CD4-positive, alpha-beta T cell (primary cell): ENCODE data around the gene NPAS3. TPM values are rescaled to one million over a fixed set of nuclear protein-coding genes. Genes with fewer than 3 reads are reported as not detected.

Source experiments
- ATAC-seq: fragments of 200-7000 bp; cut with Tn5 transposase; one replicate; pipeline ENCODE4 v1.10.0; 2022; ENCODE audit warnings: mild to moderate bottlenecking; ENCODE audit not compliant: poor library complexity
- CTCF ChIA-PET: fragments of 350-600 bp; sonication (Branson Sonifier 250); formaldehyde crosslinking; loops from one replicate; lab custom pipeline; 2021; ENCODE audit warnings: antibody characterized with exemption, inconsistent platforms; lab: Charles Lee
- POLR2A ChIA-PET: fragments of 350-600 bp; sonication (Branson Sonifier 250); formaldehyde crosslinking; loops from one replicate; lab custom pipeline; 2021; ENCODE audit warnings: antibody characterized with exemption, inconsistent platforms; lab: Charles Lee
- DNase-seq, 14 experiments: peaks; one replicate each; pipeline ENCODE4 v3.0.0-alpha.2; 2013 to 2020; ENCODE audit warnings: mixed read lengths in 2 of 14
- H3K27ac ChIP-seq, 2 donors: one replicate each; pipeline versions ENCODE4 v1.5.1 to v1.7.0; 2013; ENCODE audit warnings: low read length in 2 of 2, low read depth in 1 of 2, mild to moderate bottlenecking in 1 of 2
- H3K27me3 ChIP-seq, 2 experiments: 1 replicate in 1 of 2; 2 replicates in 1 of 2; pipeline versions ENCODE4 v1.6.1 to v1.7.0; 2013; ENCODE audit warnings: low read length in 2 of 2, control low read depth in 1 of 2, mild to moderate bottlenecking in 1 of 2, moderate library complexity in 1 of 2; ENCODE audit not compliant: insufficient read depth in 2 of 2, control insufficient read depth in 1 of 2
- H3K36me3 ChIP-seq: one replicate; pipeline ENCODE4 v1.6.1; 2013; ENCODE audit warnings: low read length, control low read depth; ENCODE audit not compliant: insufficient read depth
- H3K4me1 ChIP-seq: one replicate; pipeline ENCODE4 v1.6.1; 2013; ENCODE audit warnings: low read length, control low read depth; ENCODE audit not compliant: insufficient read depth
- H3K4me3 ChIP-seq: one replicate; pipeline ENCODE4 v1.5.1; 2013; ENCODE audit warnings: mild to moderate bottlenecking, low read length, moderate library complexity
- H3K9me3 ChIP-seq, 2 experiments: 1 replicate in 1 of 2; 2 replicates in 1 of 2; pipeline versions ENCODE4 v1.6.1 to v1.7.0; 2013; ENCODE audit warnings: low read length in 2 of 2, mild to moderate bottlenecking in 2 of 2, control low read depth in 1 of 2, moderate library complexity in 1 of 2; ENCODE audit not compliant: control insufficient read depth in 1 of 2, insufficient read depth in 1 of 2
- H3K27ac Mint-ChIP-seq: one replicate; pipeline ENCODE4 v1.8.0; 2020; ENCODE audit warnings: mixed read lengths
- H3K27me3 Mint-ChIP-seq: one replicate; pipeline ENCODE4 v1.8.0; 2021; ENCODE audit warnings: mixed read lengths
- H3K36me3 Mint-ChIP-seq: one replicate; pipeline ENCODE4 v1.8.0; 2021; ENCODE audit warnings: low read depth, mixed read lengths
- H3K4me1 Mint-ChIP-seq: one replicate; pipeline ENCODE4 v1.8.0; 2021; ENCODE audit warnings: low read depth, mixed read lengths
- H3K4me3 Mint-ChIP-seq: one replicate; pipeline ENCODE4 v1.8.0; 2020; ENCODE audit warnings: mild to moderate bottlenecking, mixed read lengths
- H3K9me3 Mint-ChIP-seq: one replicate; pipeline ENCODE4 v1.8.0; 2020; ENCODE audit warnings: mixed read lengths
- CTCF ChIP-seq: fragments of 200-600 bp; IDR thresholded peaks from one replicate; pipeline ENCODE4 v1.8.0; 2022; ENCODE audit warnings: antibody characterized with exemption, mild to moderate bottlenecking
- intact Hi-C, 2 experiments: fragments of 100-400 bp; cut with DNase I in 1 of 2; cut with micrococcal nuclease in 1 of 2; formaldehyde crosslinking; loops; one replicate each; pipeline versions ENCODE4 v1.15.1 to v1.9.0; 2023 to 2025; cut with DNase I, micrococcal nuclease
- total RNA-seq, 174 experiments: library from RNA in 2 of 174; stranded (reverse) in 2 of 174; gene quantifications; one replicate each; pipeline ENCODE4 v1.2.3 and lab custom pipeline; 2021 to 2026

The NPAS3 gene
- total RNA-seq, 2 experiments from 2014 or later, result not detected

DNA sequence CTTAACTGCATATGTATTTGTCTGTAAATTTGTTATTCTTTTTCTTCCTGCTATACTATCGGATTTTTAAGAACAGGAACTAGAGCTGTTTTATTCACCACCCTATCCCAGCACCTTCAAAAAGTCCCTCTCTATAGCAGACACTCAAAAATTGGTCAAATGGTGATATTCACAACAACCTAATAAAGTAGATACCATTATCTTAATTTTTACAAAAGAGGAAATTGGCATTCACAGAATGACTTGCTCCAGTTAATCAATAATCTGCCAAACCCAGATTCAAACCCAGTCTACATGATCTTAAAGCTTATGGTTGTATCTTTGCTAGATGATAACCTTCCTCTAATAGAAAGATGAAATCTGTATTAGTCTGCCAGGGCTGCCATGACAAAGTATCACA lies 585.6 kb downstream of the NPAS3 start:
- no peak overlapping the region for H3K4me3 Mint-ChIP-seq
- ATAC-seq, result no peak

GRCh38 chr14:33525626-33526025 lies 586.9 kb downstream of the NPAS3 start:
- DNase-seq (no peak), ATAC-seq (no peak)
- no peak for TF ChIP-seq CTCF
- H3K36me3 ChIP-seq, result no peaks in the 10 kb centered on the region
- H3K27me3 Mint-ChIP-seq, result peaks cover 5% of the 10 kb centered on the region
- H3K36me3 Mint-ChIP-seq, result no peaks in the 10 kb centered on the region
- H3K9me3 Mint-ChIP-seq, result no peaks in the 10 kb centered on the region
- no peak overlapping the region for H3K27ac Mint-ChIP-seq
- intact Hi-C loops, result no loop called here
- no peaks in the 10 kb centered on the region for H3K9me3 ChIP-seq
- ChIA-PET CTCF (no interaction called here), POLR2A (no interaction called here)
- no peaks in the 10 kb centered on the region for H3K4me1 ChIP-seq
- H3K4me3 ChIP-seq, result no peak overlapping the region
- H3K27ac ChIP-seq, result no peak overlapping the region
- H3K4me3 Mint-ChIP-seq, result no peak overlapping the region
- H3K27me3 ChIP-seq, result no peaks in the 10 kb centered on the region
- no peaks in the 10 kb centered on the region for H3K4me1 Mint-ChIP-seq

More for the DNA sequence above, 585.6 kb downstream of the NPAS3 start:
- no peak for TF ChIP-seq CTCF
- Mint-ChIP-seq H3K36me3 (no peaks in the 10 kb centered on the region), H3K9me3 (no peaks in the 10 kb centered on the region), H3K4me1 (no peaks in the 10 kb centered on the region), H3K27ac (no peak overlapping the region), H3K27me3 (peaks cover 5% of the 10 kb centered on the region)
- no peaks in the 10 kb centered on the region for H3K36me3 ChIP-seq
- no peaks in the 10 kb centered on the region for H3K9me3 ChIP-seq
- ChIA-PET POLR2A (no interaction called here), CTCF (no interaction called here)
- H3K4me3 ChIP-seq, result no peak overlapping the region
- peaks cover 0 to 4% of the 10 kb centered on the region in 2 experiments for H3K27me3 ChIP-seq
- no peak overlapping the region for H3K27ac ChIP-seq
- no peaks in the 10 kb centered on the region for H3K4me1 ChIP-seq
- no peak for DNase-seq
- intact Hi-C loops, result no loop called here

DNA sequence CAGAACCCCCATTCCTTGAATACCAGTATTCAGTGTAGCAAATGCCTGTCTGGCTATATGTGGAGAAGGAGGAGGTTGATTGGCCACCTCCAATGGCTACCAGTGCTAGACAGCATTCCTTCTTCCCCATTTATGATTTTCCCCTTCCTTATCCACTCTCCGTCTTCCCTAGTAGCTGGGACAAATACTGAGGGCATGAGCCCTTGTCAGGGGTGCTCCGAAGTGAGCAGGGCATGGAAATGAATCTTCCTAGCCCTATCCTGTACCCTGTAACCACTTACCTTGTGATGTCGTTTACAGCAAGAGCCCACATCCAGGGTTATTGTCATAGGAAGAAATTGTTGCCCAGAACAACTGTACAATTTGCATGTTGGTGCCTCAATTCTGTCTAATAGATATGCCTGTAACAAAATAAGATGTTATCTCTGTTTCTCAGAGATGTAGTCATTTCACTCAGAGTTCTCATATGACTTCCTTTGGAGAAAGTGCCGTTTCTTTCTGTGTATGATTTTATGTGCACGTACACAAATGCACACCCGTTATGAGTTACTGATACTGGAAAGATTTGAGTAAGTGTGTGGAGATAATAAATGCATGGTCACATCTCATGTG lies 588.5 kb downstream of the NPAS3 start:
- no peak for ATAC-seq
- POLR2A ChIA-PET, result no interaction called here
- H3K27ac ChIP-seq, result no peak overlapping the region
- no peak for DNase-seq
- H3K4me3 ChIP-seq, result no peak overlapping the region
- no peaks in the 10 kb centered on the region for H3K27me3 ChIP-seq
- Mint-ChIP-seq H3K36me3 (no peaks in the 10 kb centered on the region), H3K4me3 (no peak overlapping the region), H3K27me3 (peaks cover 5% of the 10 kb centered on the region), H3K27ac (no peak overlapping the region), H3K9me3 (no peaks in the 10 kb centered on the region), H3K4me1 (no peaks in the 10 kb centered on the region)
- CTCF ChIA-PET, result no interaction called here
- no peak for TF ChIP-seq CTCF
- H3K36me3 ChIP-seq, result no peaks in the 10 kb centered on the region
- H3K9me3 ChIP-seq, result no peaks in the 10 kb centered on the region
- H3K4me1 ChIP-seq, result no peaks in the 10 kb centered on the region
- intact Hi-C loops, result no loop called here
